ENCODE data around the gene SUPT4H1. TPM values are rescaled to one million over a fixed set of nuclear protein-coding genes. Genes with fewer than 3 reads are reported as not detected.
A peak's percentile ranks its signal among the peaks of the same experiment; 100 is the strongest.

The SUPT4H1 gene
- total RNA-seq, 1 experiment from 2014 or later, result 109 TPM

DNA sequence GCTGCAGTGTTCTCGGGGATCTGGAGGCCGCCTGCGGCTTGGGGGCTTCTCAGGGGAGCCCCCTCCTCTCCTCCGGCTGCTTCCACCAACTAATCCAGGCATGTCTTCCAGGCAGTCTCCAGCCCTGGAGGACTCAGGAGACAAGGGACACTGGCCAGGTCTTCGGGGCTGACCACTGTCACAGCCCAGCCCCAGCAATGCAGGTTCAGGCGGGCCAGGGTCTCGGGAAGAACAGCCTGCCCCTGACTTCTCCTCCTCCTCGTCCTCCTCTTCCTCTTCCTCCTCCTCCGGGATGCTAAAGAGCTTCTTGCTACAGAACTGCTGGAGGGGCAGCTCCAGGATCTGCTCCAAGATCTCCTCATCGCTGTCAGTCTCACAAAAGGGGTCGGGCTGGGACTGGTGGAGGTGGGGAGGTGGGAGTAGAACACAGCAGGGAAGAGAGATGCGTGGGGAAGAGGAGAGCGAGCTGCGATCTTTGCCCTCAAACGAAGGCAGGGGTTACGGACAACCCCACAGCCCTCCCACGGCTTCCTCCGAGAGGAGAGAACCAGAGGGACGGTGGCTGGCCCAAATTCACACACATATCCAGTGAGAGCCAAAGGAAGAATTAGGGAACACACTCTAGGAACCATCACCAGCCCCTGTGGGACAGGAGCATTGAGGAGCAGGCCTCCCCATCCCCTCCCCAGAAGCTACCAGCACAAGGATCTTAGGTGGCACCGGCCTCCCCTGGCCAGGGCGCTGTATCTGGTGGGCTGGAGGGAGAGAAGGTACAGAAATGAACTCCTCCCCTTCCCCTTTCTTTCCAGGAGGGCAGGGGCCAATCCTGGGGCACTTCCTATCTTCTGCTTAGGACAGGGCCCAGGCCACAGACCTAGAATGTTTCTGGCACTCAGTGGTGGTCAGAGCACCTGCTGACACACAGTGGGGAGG is 42.8 kb downstream of the SUPT4H1 start:
- Histone ChIP-seq H2AFZ (ENCODE audit: low read length) (no peak overlapping the region), H4K8ac (replicated peaks; ENCODE audit: insufficient read length, low read depth, low read length) (no peak overlapping the region), H3K27ac (ENCODE audit: insufficient read length, low read depth, low read length) (no peak overlapping the region), H3K4ac (ENCODE audit: low read depth, low read length) (no peak overlapping the region), H3K56ac (ENCODE audit: insufficient read length, low read depth, low read length) (no peak overlapping the region), H2BK5ac (ENCODE audit: insufficient read length, low read length) (no peak overlapping the region), H4K5ac (ENCODE audit: insufficient read length, low read depth, low read length) (no peak overlapping the region), H3K23me2 (ENCODE audit: insufficient read length, low read depth, low read length, poor library complexity, severe bottlenecking) (no peaks in the 10 kb centered on the region), H3K9ac (ENCODE audit: extremely low read depth, insufficient read length, low read length) (no peak overlapping the region), H3K18ac (ENCODE audit: insufficient read length, low read depth, low read length) (no peak overlapping the region), H3K79me2 (ENCODE audit: insufficient read depth, low read length) (no peaks in the 10 kb centered on the region), H3K9me3 (ENCODE audit: control insufficient read depth, low read depth, low read length) (no peaks in the 10 kb centered on the region), H3K23ac (ENCODE audit: insufficient read length, low read depth, low read length) (no peak overlapping the region), H4K91ac (ENCODE audit: insufficient read length, low read depth, low read length) (no peak overlapping the region), H3K14ac (ENCODE audit: insufficient read depth, low read length) (no peak overlapping the region), H3T11ph (ENCODE audit: low read length) (no peak overlapping the region), H3K27me3 (ENCODE audit: insufficient read depth, low read length) (no peaks in the 10 kb centered on the region), H3K4me2 (ENCODE audit: insufficient read depth, insufficient read length, low read length) (no peak overlapping the region), H2BK15ac (ENCODE audit: low read depth, low read length) (no peak overlapping the region), H2AK5ac (ENCODE audit: insufficient read length, low read length) (no peak overlapping the region), H3K79me1 (ENCODE audit: insufficient read depth, low read depth, low read length, poor library complexity, severe bottlenecking) (no peaks in the 10 kb centered on the region), H2BK120ac (ENCODE audit: low read depth, low read length, poor library complexity, severe bottlenecking) (no peak overlapping the region), H2BK20ac (ENCODE audit: low read depth, low read length, poor library complexity, severe bottlenecking) (no peak overlapping the region), H3K4me1 (ENCODE audit: insufficient read depth, low read length) (no peaks in the 10 kb centered on the region), H4K20me1 (ENCODE audit: control insufficient read depth, insufficient read depth, insufficient read length) (no peaks in the 10 kb centered on the region), H2BK12ac (ENCODE audit: insufficient read length, low read depth, low read length) (no peak overlapping the region)
- no peaks in the 10 kb centered on the region for H3K9me3 Mint-ChIP-seq
- peaks cover 2% of the 10 kb centered on the region; the same call in 1 of the 2 replicates for H3K27me3 Mint-ChIP-seq (ENCODE audit: low read depth)
- H3K36me3 Mint-ChIP-seq (ENCODE audit: insufficient read depth in 1 of 3, low read depth in 3 of 3), result no peaks in the 10 kb centered on the region
- no peak overlapping the region for H3K4me3 Mint-ChIP-seq
- DNase-seq, result no peak
- no peak for TF ChIP-seq CTCF (conservative IDR thresholded peaks at IDR 0.05)
- H3K4me1 Mint-ChIP-seq, result peaks cover 0 to 23% of the 10 kb centered on the region in 2 experiments; a peak in 3 of 4 replicates
- no CpG with 5 or more reads among the region's 21 CpGs for WGBS (ENCODE audit: extremely low coverage, insufficient read length, low lambda C conversion rate)
- 0 out of 7 replicates have a peak overlapping the region, but pooled peaks of 1 of the 3 experiments have one; percentile 12 for H3K27ac Mint-ChIP-seq

All from H9 (cell line).